Measurements from ENCODE around the gene RDH8.

The RDH8 gene

GRCh38 chr19:10013316-10013715 is at the start of gene RDH8:
Gene RDH8, plus strand, starts transcription at chr19:10013483. Its CDS starts 15 bp downstream, at chr19:10013498.
- no peak for TF ChIP-seq CTCF (IDR thresholded peaks at IDR 0.05; ENCODE audit: low read depth, low read length)
- no peak within 1 kb of the TSS for H3K4me3 ChIP-seq (replicated peaks in 1 of 2; ENCODE audit: low read depth in 2 of 2, low read length in 2 of 2)
- no peak for DNase-seq (ENCODE audit: low read depth in 2 of 2)

- DNase-seq (ENCODE audit: low read depth in 2 of 2), result no peak
- no peak for TF ChIP-seq CTCF (IDR thresholded peaks at IDR 0.05; ENCODE audit: low read depth, low read length)
- no peak overlapping the region for H3K4me3 ChIP-seq (replicated peaks in 1 of 2; ENCODE audit: low read depth in 2 of 2, low read length in 2 of 2)
Observed at GRCh38 chr19:9966024-9966423, 47.3 kb upstream of the RDH8 start.

GRCh38 chr19:9966448-9966847 is 46.8 kb upstream of the RDH8 start:
- no peak for DNase-seq (ENCODE audit: low read depth in 2 of 2)
- no peak overlapping the region for H3K4me3 ChIP-seq (replicated peaks in 1 of 2; ENCODE audit: low read depth in 2 of 2, low read length in 2 of 2)
- TF ChIP-seq CTCF (IDR thresholded peaks at IDR 0.05; ENCODE audit: low read depth, low read length), result no peak

- no peak overlapping the region for H3K4me3 ChIP-seq (replicated peaks in 1 of 2; ENCODE audit: low read depth in 2 of 2, low read length in 2 of 2)
- TF ChIP-seq CTCF (IDR thresholded peaks at IDR 0.05; ENCODE audit: low read depth, low read length), result no peak
- peak in 1 of 2 donors; percentile 19 for DNase-seq (ENCODE audit: low read depth in 2 of 2)
Observed at GRCh38 chr19:9967326-9967725, 46.0 kb upstream of the RDH8 start.

GRCh38 chr19:9968820-9969687 is 44.2 kb upstream of the RDH8 start:
- no peak for TF ChIP-seq CTCF (IDR thresholded peaks at IDR 0.05; ENCODE audit: low read depth, low read length)
- DNase-seq (ENCODE audit: low read depth in 2 of 2), result no peak

GRCh38 chr19:9969688-9969975 is 43.7 kb upstream of the RDH8 start:
- H3K4me3 ChIP-seq (replicated peaks in 1 of 2; ENCODE audit: low read depth in 2 of 2, low read length in 2 of 2), result no peak overlapping the region
- TF ChIP-seq CTCF (IDR thresholded peaks at IDR 0.05; ENCODE audit: low read depth, low read length), result no peak
- no peak for DNase-seq (ENCODE audit: low read depth in 2 of 2)

More at GRCh38 chr19:9968820-9969687, 44.2 kb upstream of the RDH8 start:
- no peak overlapping the region for H3K4me3 ChIP-seq (replicated peaks in 1 of 2; ENCODE audit: low read depth in 2 of 2, low read length in 2 of 2)

GRCh38 chr19:9970481-9970880 is 42.8 kb upstream of the RDH8 start:
- TF ChIP-seq CTCF (IDR thresholded peaks at IDR 0.05; ENCODE audit: low read depth, low read length), result no peak
- no peak for DNase-seq (ENCODE audit: low read depth in 2 of 2)
- no peak overlapping the region for H3K4me3 ChIP-seq (replicated peaks in 1 of 2; ENCODE audit: low read depth in 2 of 2, low read length in 2 of 2)
